DMS53 treated with DMSO at 0.1 percent for 48 hours (cell line): ENCODE data around the gene ZNF646.
"Not testable (repeated sequence)": the region's sequence is repeated elsewhere in the genome, so short reads cannot be mapped to it uniquely, and the experiment has no call there.

ENCODE experiments used
- DNase-seq: peaks from one replicate; lab custom pipeline; 2025; ENCODE audit not compliant: unreplicated experiment; lab: John Stamatoyannopoulos, UW

ZNF646 gene

DNA sequence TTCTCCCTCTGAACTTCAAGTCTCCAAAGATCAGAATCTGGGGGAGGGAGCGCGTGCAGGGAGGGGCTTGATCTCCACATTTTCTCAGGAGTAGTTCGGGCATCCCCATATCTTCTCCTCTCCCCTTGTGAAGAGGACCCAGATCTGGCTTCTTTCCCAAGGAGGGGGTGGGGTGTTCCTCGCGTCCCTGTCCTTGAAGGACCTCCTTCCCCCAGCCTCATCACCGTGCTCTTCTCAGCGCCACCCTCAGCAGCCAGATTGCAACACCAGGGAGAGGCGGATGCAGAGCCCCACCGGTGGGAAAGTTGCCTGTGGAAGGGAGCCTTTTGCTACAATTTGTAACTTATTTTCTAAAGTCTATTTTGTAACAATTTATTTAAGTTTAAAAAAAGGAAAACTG lies 8.9 kb downstream of the ZNF646 start:
- no peak for DNase-seq

DNA sequence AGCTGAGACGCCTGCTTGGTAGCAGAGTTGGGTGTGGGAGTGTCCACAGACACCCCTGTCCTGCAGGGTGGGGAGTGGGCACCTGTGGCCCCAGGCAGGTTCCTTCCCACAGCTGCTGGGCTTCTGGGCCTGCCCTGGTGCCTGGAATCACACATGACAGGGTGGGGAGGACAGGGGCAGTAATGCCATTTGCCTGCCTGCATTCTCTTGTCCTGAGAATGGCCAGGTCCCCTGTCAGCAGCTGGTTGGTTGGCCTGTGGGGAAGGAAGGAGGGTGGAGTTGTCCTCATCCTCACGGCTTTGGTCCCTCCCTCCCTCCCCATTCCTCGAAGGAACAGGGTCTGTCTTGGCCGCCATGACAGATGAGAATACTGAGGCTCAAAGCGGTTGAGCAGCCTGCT lies 9.3 kb downstream of the ZNF646 start:
- no peak for DNase-seq

DNA sequence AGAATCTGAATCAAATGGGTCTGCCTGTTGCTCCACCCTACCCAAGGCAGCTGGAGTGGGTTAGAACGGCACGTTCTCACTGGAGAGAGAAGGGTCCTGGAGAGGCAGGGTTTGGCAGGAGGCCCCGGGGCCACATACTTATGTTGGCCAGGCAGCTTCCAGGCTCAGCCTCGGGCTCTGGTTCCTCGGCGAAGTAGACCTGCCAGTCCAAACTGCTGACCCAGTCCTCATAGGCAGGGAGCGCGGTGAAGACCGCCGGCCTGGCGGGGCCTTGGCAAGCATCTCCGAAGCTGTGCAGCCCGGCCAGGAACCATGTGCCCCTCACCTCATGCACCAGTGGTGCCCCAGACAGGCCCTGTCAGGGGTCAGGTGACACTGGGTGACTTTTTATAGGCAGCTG lies 9.8 kb downstream of the ZNF646 start:
- DNase-seq, result no peak

DNA sequence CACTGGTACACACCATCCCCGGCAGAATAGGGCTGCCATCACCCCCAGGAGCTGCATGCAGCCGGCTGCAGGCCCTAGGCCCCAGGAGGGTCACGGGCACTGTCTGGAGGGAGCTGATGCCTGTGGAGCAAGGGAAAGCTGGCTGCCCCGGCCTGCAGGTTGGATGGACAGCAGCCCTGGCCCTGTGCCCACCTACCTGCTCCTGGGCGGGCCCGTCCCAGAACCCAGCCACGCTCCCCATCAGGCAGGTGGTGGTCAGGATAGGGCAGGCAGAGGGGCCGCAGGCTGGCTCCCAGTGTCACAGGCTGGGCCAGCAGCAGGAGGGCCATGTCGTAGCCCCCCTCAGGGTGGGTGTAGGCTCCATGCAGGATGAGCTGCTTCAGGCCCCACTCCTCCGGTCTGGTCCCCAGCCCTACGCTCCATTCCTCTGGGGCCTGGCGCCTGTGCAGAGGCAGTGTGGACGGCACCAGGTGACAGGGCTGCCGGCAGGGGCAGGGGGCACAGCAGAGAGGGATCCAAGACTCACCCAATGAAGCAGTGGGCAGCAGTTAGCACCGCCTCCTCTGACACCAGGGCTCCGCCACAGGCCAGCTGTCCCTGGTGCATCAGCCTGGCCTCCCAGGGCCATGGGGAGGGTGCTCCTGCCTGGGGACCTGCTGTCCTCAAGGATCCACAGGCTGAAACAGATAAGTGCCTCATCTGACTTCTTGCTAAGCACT lies 10.5 kb downstream of the ZNF646 start:
- DNase-seq, result no peak

DNA sequence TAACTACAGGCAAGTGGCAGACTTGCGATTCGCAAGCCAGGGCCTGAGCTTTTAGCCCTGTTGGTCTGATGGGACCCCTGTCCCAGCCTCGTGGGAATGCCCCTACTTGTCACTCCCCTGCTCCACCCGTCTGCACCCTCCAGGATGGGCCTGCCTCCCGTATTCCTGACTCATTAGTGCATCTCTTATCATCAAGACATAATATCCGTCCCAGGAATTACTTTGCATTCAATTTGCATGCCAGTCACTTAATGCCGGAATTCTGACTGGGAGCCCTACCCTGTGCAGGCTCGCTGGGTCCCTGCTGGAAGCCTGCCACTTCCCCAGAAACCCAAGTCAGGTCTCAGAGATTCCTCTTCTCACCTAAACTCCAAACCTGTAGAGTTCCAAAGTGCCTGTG lies 11.2 kb downstream of the ZNF646 start:
- no peak for DNase-seq

DNA sequence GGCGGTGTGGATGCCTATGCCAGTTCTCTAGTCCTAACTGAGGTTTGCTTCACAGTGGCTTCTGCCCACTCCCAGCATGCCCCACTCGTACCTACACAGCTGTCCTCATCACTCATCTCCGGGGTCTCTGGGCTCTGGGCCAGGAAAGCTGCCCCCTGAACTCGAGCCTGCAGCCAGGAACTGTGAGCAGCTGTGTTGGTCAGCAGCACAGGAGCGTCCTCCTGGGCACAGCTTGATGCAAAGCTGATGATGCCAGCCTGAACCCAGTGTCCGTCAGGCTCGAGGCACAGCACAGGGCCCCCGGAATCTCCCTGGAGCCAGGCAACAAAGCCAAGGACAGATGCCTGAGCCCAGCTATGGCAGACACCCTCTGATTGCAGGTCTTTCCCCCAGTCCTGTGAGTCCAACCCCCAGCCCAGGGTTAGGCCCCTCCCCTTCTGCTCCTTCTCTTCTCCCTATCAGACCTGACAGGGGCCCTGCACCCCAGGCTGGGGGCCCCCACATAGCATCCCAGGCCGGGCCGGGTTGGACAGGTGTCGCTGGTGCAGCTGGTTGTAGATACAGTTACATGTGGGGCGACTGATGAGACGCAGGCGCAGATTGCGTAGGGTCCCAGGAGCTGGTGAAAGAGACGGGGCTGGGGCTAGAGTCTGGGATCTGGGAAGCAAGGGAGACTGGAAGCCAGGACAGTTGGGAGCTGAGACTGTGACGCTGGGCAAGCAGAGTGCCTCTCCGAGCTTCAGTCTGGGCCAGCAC lies 11.8 kb downstream of the ZNF646 start:
- no peak for DNase-seq

DNA sequence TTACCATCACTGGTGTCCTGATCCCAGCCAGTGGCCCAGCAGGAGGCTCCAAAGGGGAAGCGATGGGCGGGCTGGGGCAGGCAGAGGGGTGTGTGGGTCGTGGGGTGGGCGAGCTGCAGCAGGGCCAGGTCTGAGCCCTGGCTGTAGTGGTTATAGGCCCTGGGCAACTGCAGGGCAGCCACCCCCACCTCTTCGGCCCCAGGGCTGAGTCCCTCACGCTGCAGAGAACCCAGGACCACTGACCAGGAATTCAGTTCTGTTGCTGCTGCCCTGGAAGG lies 12.3 kb downstream of the ZNF646 start:
- no peak for DNase-seq

DNA sequence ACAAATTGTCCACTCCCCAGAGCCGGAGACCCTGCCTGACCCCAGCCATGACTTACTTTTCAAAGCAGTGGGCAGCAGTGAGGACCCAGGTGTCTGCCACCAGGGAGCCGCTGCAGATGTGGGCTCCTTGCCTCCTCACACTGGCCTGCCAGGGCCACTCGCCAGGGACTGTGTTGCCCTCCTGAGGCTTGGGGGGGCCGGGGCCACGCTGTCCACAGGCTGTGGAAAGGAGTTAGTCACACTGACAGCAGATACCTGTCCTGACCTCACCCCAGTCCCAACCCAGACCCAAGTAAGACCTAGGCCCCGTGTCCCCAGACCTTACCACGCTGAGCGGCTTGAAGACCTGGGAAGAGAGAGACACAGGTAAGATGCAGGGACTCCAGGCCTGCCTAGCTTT lies 13.3 kb downstream of the ZNF646 start:
- no peak for DNase-seq

DNA sequence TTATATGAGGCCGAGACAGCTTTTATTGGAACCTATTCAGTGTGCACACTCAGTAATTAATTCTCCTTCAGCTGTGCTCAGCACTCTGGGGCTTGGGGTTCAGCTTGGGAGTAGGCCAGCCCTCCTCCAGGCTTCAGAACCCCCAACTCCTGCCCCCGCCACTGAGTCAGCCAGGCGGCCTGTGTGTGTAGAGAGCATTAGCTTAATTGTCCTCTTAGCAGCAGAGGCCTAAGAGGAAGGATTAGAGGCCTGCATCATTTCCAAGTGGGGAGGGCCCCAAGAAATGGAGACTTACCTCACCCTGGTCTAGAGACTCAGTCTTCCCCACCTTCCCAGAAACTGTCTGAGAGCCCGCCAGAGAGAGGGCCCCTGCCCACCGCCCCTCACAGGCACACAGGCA lies 13.7 kb downstream of the ZNF646 start:
- DNase-seq, result no peak

DNA sequence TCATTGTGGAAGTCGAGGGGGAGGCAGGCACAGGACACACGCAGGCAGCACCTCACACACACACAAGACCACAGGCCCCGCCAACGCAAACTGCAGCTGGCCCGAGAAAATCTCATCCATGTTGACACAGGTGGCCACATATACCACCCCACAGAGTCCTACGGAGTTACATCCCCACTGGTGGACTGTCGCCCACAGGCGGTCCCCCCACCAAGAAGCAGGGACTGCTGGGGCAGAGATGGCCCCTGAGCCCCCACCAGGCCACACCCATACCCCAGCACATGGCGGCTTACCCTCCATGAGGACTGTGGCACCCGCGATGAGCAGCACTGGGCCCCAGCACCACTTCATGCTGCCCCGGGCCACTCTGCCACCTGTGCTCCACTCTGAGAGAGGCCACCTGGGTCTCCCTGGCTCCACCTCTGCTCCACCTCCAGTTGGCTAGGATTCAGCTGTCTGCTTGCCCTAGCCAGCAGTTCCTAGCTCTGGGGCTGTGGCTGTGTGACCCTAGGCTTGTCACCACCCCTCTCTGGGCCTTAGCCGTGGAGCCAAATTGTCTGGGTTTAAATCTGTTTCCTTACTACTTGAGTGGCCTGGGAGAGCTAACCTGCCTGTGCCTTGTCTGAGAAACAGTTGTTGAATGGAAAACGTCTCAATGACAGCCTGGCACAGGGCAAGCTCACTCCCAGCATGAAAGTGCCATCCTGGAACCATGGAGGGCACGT lies 14.4 kb downstream of the ZNF646 start, which contains the start of gene PRSS53:
Gene PRSS53, minus strand, starts transcription at position 485 of the 725 bp plus-strand sequence. Its CDS starts 134 bp downstream, at position 351.
- DNase-seq, result peak; percentile 48

DNA sequence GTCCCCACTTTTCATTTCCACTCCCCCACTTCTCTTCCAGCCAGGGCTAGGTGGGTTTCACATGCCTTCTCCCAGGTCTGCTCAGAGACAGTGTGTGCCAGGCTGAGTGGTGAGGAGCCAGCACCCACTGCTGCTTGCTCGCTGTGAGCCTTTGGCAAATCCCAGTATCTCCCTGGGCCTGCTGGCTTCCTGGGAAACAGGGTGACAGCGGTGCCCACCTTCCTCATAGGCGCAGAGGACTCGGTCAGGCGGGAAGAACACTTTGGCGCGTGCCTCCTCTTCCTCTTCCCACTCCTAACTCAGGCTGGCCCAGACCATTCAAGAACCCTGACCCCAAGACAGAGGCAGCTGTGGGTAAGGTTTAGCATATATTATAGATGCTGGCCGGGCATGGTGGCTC lies 15.0 kb downstream of the ZNF646 start:
- DNase-seq, result no peak

DNA sequence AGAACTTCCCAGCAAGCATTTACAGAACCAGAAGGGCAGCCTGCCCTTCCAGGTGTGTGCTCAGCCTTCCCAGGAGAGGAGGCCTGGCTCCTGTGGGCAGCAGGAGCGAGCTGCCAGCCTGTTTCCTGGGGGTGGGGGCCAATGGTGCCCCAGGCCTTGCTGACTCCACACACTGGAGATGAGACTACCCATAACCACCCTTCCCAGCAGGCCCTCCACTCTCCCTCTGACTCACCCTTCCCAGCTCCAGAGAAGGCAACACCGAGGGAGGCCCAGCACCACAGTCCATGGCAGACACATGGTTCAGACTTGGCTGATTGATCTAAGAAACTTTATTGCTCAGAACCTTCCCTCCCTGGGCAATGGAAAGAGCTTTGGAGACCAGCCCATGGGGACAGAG lies 16.3 kb downstream of the ZNF646 start:
- DNase-seq, result no peak

DNA sequence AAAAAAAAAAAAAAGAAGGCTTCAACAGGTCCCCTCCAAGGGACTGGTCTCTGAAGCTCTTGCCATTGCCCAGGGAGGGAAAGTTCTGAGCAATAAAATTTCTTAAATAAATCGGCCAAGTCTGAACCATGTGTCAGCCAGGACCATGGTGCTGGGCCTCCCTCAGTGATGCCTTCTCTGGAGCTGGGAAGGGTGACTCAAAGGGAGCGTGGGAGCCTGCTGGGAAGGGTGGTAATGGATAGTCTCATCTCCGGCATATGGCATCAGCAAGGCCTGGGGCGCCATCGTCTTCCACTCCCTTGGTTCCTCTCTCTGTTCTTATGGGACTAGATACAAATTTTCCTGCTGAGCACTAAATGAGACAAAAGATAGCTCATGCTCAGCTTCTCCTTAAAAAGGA lies 18.1 kb downstream of the ZNF646 start:
- no peak for DNase-seq

DNA sequence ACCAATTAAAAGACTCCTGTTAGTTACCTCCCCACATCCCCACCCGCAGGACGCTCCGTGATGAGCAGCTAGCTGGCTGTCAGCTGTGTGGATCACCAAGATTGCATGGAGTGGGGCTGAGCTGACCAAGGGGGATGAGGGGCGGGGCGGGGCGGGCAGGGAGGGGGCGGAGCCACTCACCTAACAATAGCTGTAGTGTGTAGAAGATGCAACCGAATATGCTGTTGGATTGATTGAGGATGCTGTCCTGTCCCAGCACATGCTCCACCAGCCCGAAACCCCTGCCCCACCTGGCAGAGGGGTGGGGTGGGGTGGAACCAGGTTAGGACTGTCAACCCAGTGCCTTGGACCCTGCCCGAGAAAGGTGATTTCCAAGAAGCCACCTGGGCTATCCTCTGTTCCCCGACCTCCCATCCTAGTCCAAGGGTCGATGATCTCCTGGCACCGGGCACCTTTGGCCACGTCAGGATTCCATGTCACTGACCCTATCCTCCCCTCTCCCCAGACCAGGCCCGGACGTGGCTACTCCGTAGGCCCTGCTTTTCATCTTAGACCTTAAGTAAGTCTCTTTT lies 19.0 kb downstream of the ZNF646 start:
- no peak for DNase-seq

DNA sequence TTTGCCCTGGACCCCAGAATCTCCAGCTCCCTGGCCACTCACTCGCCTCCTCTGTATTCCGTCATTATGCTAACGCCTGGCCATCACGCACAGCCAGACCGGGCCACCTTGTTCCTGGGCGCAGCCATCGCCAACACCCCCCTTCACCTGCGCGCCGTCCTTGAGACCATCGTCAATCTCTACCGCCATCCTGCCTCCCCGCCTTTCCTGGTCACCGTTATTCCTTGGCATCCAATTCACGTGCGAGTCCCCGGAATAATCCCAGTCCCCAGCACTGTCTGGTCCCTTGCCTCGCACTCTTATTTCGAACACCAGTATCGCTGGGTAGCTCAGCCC lies 19.8 kb downstream of the ZNF646 start:
- no peak for DNase-seq

DNA sequence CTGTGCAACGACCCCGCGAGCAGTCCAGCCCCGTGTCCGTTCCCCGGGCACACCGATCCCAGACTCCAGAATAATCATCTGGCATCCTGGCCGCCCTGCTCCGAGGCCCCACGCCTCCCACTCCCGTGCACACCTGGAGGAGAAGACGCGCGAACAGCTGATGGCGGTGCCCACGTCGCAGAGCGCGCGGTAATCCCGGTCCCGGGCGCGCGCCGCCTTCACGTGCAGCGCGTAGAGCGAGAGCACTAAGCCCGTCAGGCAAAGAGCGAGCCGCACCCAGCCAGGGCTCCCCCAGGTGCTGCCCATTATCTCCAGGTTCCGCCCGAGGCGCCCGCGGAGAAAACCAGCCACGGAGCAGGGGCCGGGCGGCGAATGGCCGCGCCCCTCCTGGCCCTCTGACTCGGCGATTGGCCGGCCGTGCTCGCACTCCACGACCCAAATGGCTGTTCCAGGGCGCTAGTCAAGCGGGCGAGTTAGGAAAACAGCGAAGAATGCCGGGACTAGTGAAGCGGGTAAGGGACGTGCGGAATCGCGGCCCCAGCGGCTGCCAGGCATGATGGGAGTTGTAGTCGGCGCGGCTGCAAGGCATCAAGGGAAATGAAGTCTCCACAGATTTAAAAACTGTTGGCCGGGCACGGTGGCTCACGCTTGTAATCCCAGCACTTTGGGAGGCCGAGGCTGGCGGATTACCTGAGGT lies 20.4 kb downstream of the ZNF646 start, which contains the start of gene VKORC1:
Gene VKORC1, minus strand, starts transcription at position 374 of the 697 bp plus-strand sequence. Its CDS starts 68 bp downstream, at position 306.
- DNase-seq, result peak; percentile 90

DNA sequence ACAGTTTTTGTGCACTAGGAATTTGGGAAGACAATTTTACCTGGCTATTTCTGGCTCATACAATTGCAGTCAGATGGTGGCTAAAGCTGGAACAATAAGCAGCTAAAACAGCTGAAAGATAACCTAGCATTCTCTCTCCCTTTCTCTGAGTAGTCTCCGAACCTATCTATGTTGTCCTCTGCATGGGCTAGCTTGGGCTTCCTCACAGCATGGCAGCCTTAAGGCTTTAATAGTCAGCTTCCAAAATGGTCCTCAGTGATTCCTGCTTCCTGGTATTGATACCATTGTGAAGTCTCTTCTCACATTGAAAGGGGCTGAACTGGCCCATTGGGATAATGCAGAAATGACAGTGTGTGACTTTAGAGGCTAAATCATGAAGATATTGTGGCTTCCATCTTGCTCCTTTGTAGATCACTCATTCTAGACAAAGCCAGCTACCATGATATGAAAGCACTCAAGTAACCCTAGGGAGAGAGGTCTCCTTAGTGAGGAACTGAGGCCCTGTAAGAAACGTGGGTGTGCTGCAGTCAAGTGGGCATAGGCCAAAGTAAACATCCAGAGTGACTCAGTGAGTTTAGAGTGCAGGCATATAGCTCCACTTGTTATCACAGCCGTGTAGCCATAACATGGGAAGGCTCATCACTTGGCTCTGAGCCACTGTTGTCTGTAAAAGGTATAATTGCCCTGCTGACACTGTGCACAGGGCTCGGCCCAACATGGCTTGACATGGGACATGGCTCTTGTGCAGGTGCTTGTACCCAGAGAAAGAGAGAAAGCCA lies 25.8 kb downstream of the ZNF646 start:
- peak; percentile 11 for DNase-seq

DNA sequence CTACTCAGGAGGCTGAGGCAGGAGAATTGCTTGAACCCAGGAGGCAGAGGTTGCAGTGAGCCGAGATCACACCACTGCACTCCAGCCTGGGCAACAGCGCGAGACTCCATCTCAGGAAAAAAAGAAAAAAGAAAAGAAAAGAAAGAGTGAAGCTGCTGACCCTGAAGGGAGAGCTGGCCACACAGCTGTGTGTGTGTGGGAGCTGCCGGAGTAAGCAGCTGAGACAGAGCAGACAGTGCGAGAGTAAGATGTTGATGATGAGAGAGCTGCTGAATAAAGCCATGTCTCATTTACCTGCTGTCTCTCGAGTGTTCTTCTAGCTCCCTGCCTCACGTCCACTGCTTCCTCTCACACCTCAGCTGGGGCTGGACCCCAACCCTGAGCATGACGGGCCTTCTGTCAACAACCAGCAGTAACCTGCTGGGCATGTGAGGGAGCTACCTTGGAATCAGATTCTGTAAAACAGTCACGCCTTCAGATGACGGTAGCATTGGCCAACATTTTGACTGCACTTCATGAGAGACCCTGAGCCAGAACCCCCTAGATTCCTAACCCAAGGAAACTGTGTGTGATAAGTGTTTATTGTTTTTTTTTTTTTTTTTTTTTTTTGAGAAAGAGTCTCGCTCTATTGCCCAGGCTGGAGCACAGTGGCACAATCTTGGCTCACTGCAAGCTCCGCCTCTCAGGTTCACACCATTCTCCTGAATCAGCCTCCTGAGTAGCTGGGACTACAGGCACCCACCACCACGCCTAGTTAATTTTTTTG lies 26.8 kb downstream of the ZNF646 start:
- not testable (repeated sequence) for DNase-seq

DNA sequence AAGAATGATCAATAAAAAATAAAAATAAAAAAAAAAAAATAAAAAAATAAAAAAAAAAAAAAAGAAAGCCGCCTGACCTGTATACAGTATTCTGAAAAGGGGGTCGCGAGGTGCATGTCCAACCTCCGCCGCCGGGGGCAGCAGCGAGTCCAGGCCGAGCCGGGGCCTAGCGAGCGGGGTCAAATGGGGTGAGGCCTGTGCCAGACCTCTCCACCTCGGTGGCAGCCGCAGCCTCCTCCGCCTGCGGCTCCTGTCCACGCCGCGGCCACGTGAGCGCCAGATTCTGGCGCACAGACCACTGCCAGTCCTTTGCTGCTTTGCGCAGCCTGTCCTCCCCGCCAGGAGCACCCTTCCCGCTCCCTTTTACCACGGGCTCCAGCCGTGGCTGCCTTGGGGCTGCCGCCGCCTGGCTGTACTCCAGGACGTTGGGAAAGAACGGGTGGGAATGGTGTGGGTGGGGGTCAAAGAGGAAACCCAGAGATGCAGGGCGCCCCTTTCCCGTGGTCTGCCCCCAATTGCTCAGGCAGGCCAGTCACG lies 31.5 kb downstream of the ZNF646 start:
- peak; percentile 52 for DNase-seq
